Osteoblast (primary cell): ENCODE measurements around the gene L1CAM. TPM values are rescaled to one million over a fixed set of nuclear protein-coding genes. Genes with fewer than 3 reads are reported as not detected.
"Not testable (repeated sequence)": the region's sequence is repeated elsewhere in the genome, so short reads cannot be mapped to it uniquely, and the experiment has no call there.

Source experiments
- DNase-seq: peaks from one replicate; pipeline ENCODE4 v3.0.0; 2011; ENCODE audit warnings: low spot score, mixed read lengths; ENCODE audit not compliant: insufficient read length; ENCODE audit errors: missing footprints
- H2AFZ ChIP-seq: 2 replicates; pipeline ENCODE4 v1.6.0; 2011; ENCODE audit warnings: mild to moderate bottlenecking, low read length
- H3K27ac ChIP-seq: 2 replicates; pipeline ENCODE4 v1.5.1; 2011; ENCODE audit warnings: mild to moderate bottlenecking, low read depth, low read length, moderate library complexity
- H3K27me3 ChIP-seq: 2 replicates; pipeline ENCODE4 v1.6.0; 2012; ENCODE audit warnings: mild to moderate bottlenecking, control low read depth, inconsistent platforms, low read length, moderate library complexity; ENCODE audit not compliant: insufficient read depth
- H3K36me3 ChIP-seq: 2 replicates; pipeline ENCODE4 v1.5.1; 2011; ENCODE audit warnings: mild to moderate bottlenecking, low read length, control low read depth, moderate library complexity; ENCODE audit not compliant: insufficient read depth
- H3K4me1 ChIP-seq: 2 replicates; pipeline ENCODE4 v1.5.1; 2011; ENCODE audit warnings: mild to moderate bottlenecking, low read length, control low read depth, moderate library complexity; ENCODE audit not compliant: insufficient read depth
- H3K4me2 ChIP-seq: 2 replicates; pipeline ENCODE4 v1.6.0; 2011; ENCODE audit warnings: mild to moderate bottlenecking, low read length; ENCODE audit not compliant: insufficient read depth
- H3K4me3 ChIP-seq: fragments of 200-600 bp; sonication (generic); 3 replicates; pipeline ENCODE4 v1.5.1; 2012; ENCODE audit warnings: mild to moderate bottlenecking, low read length, inconsistent platforms; ENCODE audit not compliant: insufficient read depth
- H3K79me2 ChIP-seq: 2 replicates; pipeline ENCODE4 v1.6.0; 2012; ENCODE audit warnings: mild to moderate bottlenecking, low read length, control low read depth, inconsistent platforms; ENCODE audit not compliant: insufficient read depth
- H3K9me3 ChIP-seq: 2 replicates; pipeline ENCODE4 v1.5.1; 2011; ENCODE audit warnings: low read depth, low read length, control low read depth
- H4K20me1 ChIP-seq: 2 replicates; pipeline ENCODE4 v1.6.0; 2012; ENCODE audit warnings: mild to moderate bottlenecking, low read length, control low read depth; ENCODE audit not compliant: insufficient read depth
- total RNA-seq: library from RNA; depleted of rRNA; stranded (reverse); fragments of >200 nt; gene quantifications from 2 replicates; pipeline ENCODE4 v1.2.3, GENCODE V29; 2012
- TF ChIP-seq, protein P1 (sequence below): IDR thresholded peaks from 2 replicates; pipeline ENCODE4 v1.5.1; 2011; ENCODE audit warnings: mild to moderate bottlenecking, low read depth, low read length, moderate library complexity; ENCODE audit errors: extremely low read depth

The L1CAM gene
- total RNA-seq, 1 donor: under 0.01 TPM

DNA sequence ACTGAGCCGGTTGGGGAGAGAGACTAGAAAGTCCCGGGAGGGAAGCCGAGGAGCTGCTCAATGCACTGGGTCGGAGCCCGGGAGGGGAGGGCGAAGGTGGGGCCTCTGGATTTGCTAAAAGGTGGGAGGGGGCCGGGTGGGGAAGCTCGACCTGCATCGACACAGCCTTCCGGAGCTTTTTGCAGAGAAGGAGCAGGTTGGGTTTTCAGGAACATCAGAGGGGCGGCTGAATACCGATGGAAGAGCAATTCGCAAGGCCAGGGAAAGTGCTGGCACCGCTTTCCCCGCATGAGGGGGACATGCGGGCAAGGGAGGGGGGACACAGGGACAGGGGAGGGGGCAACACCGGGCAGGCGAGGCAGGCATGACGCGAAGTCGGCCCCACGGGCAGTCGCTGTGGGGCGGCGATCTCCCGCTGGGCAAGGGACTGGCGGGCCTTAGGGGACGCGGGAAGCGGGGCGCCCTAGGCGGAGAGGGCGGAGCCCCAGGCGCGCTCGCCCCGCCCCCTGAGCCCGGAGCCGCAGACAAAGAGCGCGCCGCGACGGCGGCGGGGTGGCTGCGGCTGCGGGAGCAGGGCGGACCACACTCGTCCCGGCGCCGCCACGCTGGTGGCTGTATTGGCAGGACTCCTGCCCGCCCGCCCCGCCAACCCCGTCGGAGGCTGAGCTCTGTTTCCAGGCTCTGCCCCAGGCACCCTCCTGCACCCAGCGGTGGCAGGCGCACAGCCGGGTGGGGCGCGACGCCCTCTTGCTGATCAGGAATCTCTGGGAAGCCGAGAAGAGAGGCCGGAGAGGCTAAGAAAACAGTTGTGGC, 67.2 kb downstream of the L1CAM start:
- no peaks in the 10 kb centered on the region for H3K36me3 ChIP-seq
- H3K79me2 ChIP-seq: no peaks in the 10 kb centered on the region
- no peaks in the 10 kb centered on the region for H3K9me3 ChIP-seq
- H4K20me1 ChIP-seq: no peaks in the 10 kb centered on the region
- peaks cover 20% of the 10 kb centered on the region for H3K27me3 ChIP-seq
- peak overlapping the region; percentile 36 for H3K4me2 ChIP-seq
- H2AFZ ChIP-seq: no peak overlapping the region
- H3K4me1 ChIP-seq: no peaks in the 10 kb centered on the region
- peak; percentile 90 for DNase-seq
- H3K4me3 ChIP-seq: peak overlapping the region; percentile 35
- TF ChIP-seq, protein P1, sequence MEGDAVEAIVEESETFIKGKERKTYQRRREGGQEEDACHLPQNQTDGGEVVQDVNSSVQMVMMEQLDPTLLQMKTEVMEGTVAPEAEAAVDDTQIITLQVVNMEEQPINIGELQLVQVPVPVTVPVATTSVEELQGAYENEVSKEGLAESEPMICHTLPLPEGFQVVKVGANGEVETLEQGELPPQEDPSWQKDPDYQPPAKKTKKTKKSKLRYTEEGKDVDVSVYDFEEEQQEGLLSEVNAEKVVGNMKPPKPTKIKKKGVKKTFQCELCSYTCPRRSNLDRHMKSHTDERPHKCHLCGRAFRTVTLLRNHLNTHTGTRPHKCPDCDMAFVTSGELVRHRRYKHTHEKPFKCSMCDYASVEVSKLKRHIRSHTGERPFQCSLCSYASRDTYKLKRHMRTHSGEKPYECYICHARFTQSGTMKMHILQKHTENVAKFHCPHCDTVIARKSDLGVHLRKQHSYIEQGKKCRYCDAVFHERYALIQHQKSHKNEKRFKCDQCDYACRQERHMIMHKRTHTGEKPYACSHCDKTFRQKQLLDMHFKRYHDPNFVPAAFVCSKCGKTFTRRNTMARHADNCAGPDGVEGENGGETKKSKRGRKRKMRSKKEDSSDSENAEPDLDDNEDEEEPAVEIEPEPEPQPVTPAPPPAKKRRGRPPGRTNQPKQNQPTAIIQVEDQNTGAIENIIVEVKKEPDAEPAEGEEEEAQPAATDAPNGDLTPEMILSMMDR: no peak
- H3K27ac ChIP-seq: no peak overlapping the region

DNA sequence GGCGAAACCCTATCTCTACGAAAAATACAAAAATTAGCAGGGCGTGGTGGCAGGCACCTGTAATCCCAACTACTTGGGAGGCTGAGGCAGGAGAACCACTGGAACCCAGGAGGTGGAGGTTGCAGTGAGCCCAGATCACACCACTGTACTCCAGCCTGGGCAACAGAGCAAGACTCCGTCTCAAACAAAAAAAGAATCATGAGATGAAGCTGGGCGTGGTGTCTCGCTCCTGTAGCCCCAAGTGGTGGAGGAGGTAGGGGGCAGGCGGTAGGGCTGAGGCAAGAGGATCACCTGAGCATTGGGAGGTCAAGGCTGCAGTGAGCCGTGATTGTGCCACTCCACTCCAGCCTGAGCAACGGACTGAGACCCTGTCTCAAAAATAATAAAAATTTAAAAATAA, 67.9 kb downstream of the L1CAM start:
- not testable (repeated sequence) for H4K20me1 ChIP-seq, H3K9me3 ChIP-seq, H3K4me2 ChIP-seq, H3K27ac ChIP-seq, H3K4me1 ChIP-seq, H3K36me3 ChIP-seq, H2AFZ ChIP-seq, H3K4me3 ChIP-seq, H3K79me2 ChIP-seq
- peaks cover 20% of the 10 kb centered on the region for H3K27me3 ChIP-seq
- DNase-seq: peak; percentile 32

DNA sequence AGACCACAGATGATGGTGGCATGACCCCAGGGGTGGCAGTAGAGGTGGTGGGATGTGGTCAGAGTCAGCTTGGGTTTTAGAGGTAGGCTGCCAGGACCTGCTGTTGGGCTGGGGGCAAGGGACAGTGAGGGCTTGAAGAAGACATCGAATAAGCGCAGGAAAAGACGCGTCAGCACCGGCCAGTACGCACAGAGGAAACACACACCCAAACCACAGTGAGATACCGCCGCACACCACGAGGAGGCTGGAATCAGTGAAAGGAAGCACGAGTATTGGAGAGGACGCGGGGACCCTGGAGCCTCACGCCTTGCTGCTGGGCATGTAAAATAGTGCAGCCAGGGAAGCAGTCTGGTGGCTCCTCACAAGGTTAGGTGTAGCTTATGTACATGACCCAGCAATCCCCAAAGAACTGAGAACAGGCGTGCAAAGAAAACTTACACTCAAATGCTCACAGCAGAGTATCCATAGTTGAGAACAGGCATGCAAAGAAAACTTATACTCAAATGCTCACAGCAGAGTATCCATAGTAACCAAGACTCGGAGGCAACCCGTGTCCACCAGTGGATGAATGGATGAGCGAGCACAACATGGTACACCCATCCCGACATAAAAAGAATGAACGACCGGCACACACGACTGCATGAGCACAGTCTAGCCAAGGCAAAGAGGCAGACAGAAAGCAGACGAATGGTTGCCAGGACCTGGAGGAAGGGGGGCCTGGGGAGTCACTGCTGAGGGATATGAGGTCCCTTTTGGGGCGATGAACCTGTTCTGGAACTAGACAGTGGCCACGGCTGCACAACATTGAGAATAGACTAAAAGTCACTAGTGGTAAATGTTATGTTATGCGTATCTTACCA, 68.9 kb downstream of the L1CAM start:
- TF ChIP-seq, protein P1: no peak
- H3K27me3 ChIP-seq: peaks cover 20% of the 10 kb centered on the region
- DNase-seq: peak; percentile 91
- no peak overlapping the region for H2AFZ ChIP-seq
- no peaks in the 10 kb centered on the region for H3K4me1 ChIP-seq
- H3K79me2 ChIP-seq: no peaks in the 10 kb centered on the region
- no peak overlapping the region for H3K27ac ChIP-seq
- H3K4me2 ChIP-seq: no peak overlapping the region
- H3K4me3 ChIP-seq: no peak overlapping the region
- no peaks in the 10 kb centered on the region for H4K20me1 ChIP-seq
- no peaks in the 10 kb centered on the region for H3K9me3 ChIP-seq
- H3K36me3 ChIP-seq: no peaks in the 10 kb centered on the region

DNA sequence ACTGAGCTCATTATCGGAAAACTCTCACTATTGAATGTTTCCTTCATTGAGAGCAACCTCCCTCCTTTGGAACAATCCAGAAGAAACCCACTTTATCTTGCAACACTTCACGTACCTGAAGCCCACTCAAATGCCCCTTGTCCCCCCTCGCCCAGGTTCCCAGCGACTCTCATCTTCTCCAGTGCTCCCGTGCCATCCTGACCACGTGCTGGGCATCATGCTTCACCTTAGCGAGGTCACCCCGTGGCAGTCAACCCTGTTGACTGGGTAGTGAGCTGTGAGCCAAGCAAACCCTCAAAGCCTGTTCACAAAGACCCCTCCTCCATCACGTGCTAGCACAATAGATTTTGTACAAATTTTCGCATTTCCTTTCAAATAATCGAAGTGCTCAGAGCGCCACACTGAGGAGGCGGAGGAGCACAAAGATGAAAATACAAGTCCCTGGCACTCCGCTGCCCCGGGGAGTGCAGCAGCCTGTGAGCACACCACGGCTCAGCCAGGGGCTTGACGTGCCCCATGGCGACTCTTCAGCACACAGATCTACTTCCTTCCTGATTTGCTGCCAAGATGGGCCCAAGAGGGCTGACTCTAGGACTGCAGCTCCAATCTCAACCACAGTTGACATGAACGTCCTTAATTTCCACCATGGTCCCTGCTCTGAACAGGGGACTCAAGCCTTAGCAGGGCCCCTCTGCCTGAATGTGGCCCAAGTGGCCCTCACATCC, 71.2 kb downstream of the L1CAM start:
- Histone ChIP-seq H4K20me1 (no peaks in the 10 kb centered on the region), H3K79me2 (no peaks in the 10 kb centered on the region), H2AFZ (no peak overlapping the region), H3K36me3 (no peaks in the 10 kb centered on the region), H3K9me3 (no peaks in the 10 kb centered on the region), H3K27ac (no peak overlapping the region), H3K4me2 (no peak overlapping the region), H3K4me3 (no peak overlapping the region), H3K4me1 (no peaks in the 10 kb centered on the region), H3K27me3 (peaks cover 14% of the 10 kb centered on the region)
- DNase-seq: peak; percentile 64
- TF ChIP-seq, protein P1: no peak
